Epithelial cell of proximal tubule (primary cell): ENCODE data around the gene MAEL. TPM values are rescaled to one million over a fixed set of nuclear protein-coding genes. Genes with fewer than 3 reads are reported as not detected.

Source experiments
- DNase-seq: peaks from one replicate; pipeline ENCODE4 v3.0.0-alpha.2; 2011; ENCODE audit warnings: low read depth
- H3K4me3 ChIP-seq: 2 replicates; pipeline ENCODE4 v1.5.1; 2011; ENCODE audit warnings: low read depth, mild to moderate bottlenecking, low read length
- total RNA-seq: library from RNA; depleted of rRNA; stranded (reverse); fragments of >200 nt; gene quantifications from 2 replicates; pipeline ENCODE4 v1.2.3, GENCODE V29; 2015
- TF ChIP-seq, protein P1 (sequence below): conservative IDR thresholded peaks from 2 replicates; pipeline ENCODE4 v1.5.1; 2012; ENCODE audit warnings: low read depth, mild to moderate bottlenecking, low read length

The MAEL gene
- total RNA-seq, 1 donor from 2014 or later: not detected

DNA sequence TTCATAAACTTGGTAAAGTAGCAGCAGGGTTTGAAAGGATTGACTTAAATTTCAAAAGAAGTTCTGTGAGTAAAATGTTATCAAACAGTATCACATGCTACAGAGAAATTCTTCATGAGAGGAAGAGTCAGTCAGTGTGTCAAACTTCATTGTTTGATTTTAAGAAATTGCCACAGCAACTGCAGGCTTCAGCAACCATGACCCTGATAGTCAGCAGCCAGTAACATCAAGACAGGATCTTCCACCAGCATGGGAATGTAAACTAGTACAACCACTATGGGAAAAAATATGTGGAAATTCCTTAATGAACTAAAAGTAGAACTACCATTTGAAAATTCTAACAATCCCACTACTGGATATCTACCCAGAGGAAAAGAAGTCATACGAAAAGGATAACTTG is 11.5 kb downstream of the MAEL start:
- TF ChIP-seq, protein P1, sequence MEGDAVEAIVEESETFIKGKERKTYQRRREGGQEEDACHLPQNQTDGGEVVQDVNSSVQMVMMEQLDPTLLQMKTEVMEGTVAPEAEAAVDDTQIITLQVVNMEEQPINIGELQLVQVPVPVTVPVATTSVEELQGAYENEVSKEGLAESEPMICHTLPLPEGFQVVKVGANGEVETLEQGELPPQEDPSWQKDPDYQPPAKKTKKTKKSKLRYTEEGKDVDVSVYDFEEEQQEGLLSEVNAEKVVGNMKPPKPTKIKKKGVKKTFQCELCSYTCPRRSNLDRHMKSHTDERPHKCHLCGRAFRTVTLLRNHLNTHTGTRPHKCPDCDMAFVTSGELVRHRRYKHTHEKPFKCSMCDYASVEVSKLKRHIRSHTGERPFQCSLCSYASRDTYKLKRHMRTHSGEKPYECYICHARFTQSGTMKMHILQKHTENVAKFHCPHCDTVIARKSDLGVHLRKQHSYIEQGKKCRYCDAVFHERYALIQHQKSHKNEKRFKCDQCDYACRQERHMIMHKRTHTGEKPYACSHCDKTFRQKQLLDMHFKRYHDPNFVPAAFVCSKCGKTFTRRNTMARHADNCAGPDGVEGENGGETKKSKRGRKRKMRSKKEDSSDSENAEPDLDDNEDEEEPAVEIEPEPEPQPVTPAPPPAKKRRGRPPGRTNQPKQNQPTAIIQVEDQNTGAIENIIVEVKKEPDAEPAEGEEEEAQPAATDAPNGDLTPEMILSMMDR: no peak
- H3K4me3 ChIP-seq: no peak overlapping the region
- DNase-seq: peak; percentile 70

DNA sequence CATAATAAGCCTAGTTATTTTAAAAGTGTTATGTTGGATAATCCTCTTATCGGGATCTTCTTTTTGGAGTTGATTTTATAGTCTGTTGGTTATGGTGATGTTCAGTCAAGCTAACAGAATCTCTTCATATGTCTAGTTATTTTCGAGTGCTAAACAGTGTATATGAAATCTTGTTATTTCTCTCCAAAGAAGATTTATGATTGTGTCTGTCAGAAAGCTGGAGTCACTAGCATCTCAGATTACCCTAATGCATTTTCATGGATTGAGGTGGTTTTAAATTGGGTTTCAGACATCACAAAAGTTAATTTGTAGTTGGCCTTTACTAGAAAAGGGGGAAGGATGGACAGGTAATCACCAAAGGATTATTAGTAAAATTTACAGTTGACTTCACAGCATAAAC is 13.3 kb downstream of the MAEL start:
- DNase-seq: no peak
- H3K4me3 ChIP-seq: no peak overlapping the region
- TF ChIP-seq, protein P1: no peak

DNA sequence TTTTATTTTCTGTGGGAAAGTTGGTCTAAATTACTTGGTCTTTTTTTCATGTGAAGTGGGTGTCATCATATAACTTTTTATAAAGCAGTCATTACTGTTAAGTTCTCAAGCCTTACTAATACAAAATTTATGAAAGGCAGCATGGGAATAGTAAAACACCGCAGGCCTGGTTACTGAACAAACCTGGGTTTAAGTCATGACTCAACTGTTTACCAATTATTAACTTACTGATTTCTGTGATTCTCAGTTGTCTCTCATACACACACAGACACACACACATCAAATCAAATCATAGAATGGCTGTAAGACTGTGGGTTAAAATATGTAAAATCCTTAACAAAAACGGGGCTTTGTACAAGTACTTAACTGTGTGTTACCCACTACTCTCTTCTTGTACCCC is 14.6 kb downstream of the MAEL start:
- peak; percentile 86 for DNase-seq
- TF ChIP-seq, protein P1: no peak
- H3K4me3 ChIP-seq: no peak overlapping the region

DNA sequence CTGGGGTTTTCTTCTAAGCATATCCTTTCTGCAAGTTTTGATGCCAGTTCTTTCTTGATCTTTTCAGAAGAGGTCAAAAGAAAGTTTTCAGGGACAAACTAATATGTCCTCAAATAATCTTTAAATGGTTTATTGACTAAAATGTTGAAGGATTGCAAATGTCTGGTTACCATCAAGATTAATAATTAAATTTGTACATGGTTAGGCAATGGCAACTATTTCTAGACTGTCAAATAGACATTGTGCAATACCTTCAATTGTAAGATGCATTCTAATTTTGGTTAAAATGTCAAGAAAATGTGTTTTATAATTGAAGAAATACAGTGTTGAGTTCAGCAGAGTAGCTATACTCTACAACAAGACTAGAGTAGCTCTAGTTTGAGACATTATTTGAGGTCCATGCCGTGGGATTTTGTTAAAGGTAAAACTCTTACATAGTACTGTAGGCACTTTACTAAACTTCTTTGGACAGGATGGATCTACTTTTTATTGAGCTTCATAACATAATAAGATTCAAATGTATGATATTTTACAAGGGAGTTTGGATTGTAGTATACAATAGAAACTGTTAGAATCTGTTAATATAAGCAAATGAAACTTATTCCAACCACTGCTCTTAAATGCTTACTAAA is 22.6 kb downstream of the MAEL start:
- no peak overlapping the region for H3K4me3 ChIP-seq
- TF ChIP-seq, protein P1: no peak
- no peak for DNase-seq

DNA sequence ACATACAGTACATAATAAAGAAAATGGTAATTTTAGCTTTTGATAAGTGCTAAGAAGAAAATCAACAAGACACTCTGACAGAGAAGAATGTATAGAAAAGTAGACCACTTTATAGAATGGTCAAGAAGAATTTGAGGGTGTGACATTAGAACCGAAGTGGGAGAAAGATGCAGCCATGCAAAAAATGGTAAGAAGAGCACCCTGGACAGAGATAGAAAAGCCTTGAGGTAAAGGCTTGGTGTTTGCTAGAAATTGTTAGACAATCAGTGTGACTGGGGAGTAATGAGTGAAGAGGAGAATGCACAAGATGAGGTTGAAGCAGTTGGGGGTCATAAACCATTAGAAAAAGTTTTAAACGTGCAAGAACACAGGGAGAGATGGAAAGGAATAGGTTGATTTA is 23.5 kb downstream of the MAEL start:
- H3K4me3 ChIP-seq: no peak overlapping the region
- TF ChIP-seq, protein P1: no peak
- DNase-seq: no peak

DNA sequence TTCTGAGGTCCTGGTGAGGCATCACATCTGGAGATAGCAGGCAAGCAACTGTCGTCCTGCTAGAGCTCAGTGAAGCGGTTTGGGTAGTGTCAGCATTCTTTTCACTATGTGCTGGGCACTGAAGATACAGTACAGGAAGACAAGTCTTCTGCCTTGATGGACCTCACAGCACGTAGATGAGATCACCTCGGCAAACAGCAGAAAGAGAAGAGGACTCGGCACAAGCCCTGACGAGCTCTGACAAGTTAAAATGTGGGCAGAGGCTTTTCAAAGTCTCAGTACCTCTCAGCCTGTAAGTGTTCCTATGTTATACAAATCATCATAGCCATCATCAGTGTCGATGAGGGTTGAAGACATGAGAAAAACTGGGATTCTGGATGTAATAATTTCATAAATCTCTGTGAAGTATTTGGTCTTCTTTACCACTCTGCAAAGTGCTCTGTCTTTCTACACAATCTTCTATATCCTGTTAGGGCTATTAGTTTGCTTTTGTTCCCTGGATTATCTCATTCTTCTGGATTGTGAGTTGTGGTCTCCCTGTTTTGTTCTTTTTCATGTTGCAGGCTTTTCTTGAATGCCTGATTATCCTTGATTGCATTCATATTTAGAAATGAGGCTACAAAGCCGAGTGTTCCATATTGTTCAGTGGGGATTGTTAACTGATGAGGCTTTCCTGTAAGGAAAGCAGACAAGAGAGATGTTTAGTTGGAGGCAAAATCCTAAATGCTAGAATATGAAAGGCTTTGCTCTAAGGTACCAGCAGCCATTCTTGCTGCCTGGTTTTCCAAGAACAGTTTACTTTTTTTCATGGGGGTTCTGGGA is 24.2 kb downstream of the MAEL start:
- no peak for DNase-seq
- TF ChIP-seq, protein P1: no peak
- no peak overlapping the region for H3K4me3 ChIP-seq
